OCI-LY1 (cell line): Measurements from ENCODE around the gene CDC14B.

Experiments
- CTCF ChIP-seq: fragments of 200-600 bp; sonication (generic), shearing (Covaris generic); IDR thresholded peaks from 2 replicates; pipeline ENCODE4 v1.5.1; 2017; ENCODE audit warnings: mild to moderate bottlenecking, antibody characterized with exemption, low read length, moderate library complexity, mixed read lengths
- EZH2 ChIP-seq: fragments of 200-600 bp; sonication (generic), shearing (Covaris generic); IDR thresholded peaks from 2 replicates; pipeline ENCODE4 v1.8.0; 2017; ENCODE audit warnings: borderline replicate concordance, mixed run types, mild to moderate bottlenecking, antibody characterized with exemption, low read length, moderate library complexity, mixed read lengths

- TF ChIP-seq CTCF = no peak
- TF ChIP-seq EZH2 = no peak
Measured at GRCh38 chr9:96649620-96650324, 30.1 kb upstream of the CDC14B start.
